IMR-90 (cell line): ENCODE data around the gene NOS1.

Source experiments
- BHLHE40 ChIP-seq: fragments of 150-350 bp; IDR thresholded peaks from 2 replicates; pipeline ENCODE4 v1.6.1; 2016; ENCODE audit warnings: mild to moderate bottlenecking, low read depth, low read length
- CHD1 ChIP-seq: IDR thresholded peaks from 2 replicates; pipeline ENCODE4 v1.6.1; 2012; ENCODE audit warnings: low read depth, low read length, improper control_type of control experiment
- CTCF ChIP-seq: conservative IDR thresholded peaks from 2 replicates; pipeline ENCODE4 v1.5.1; 2012; ENCODE audit warnings: mild to moderate bottlenecking, low read depth, low read length, improper control_type of control experiment
- MAFK ChIP-seq: IDR thresholded peaks from 2 replicates; pipeline ENCODE4 v1.6.1; 2012; ENCODE audit warnings: low read depth, low read length, improper control_type of control experiment
- MAZ ChIP-seq: IDR thresholded peaks from 2 replicates; pipeline ENCODE4 v1.6.1; 2012; ENCODE audit warnings: low read depth, mild to moderate bottlenecking, low read length, improper control_type of control experiment, moderate library complexity, borderline replicate concordance
- MXI1 ChIP-seq: IDR thresholded peaks from 2 replicates; pipeline ENCODE4 v1.6.1; 2012; ENCODE audit warnings: low read depth, mild to moderate bottlenecking, low read length, moderate library complexity, borderline replicate concordance
- POLR2A ChIP-seq: IDR thresholded peaks from 2 replicates; pipeline ENCODE4 v1.6.1; 2012; ENCODE audit warnings: mild to moderate bottlenecking, low read depth, low read length
- RAD21 ChIP-seq: IDR thresholded peaks from 2 replicates; pipeline ENCODE4 v1.6.1; 2012; ENCODE audit warnings: low read length, improper control_type of control experiment
- RCOR1 ChIP-seq: IDR thresholded peaks from 2 replicates; pipeline ENCODE4 v1.6.1; 2012; ENCODE audit warnings: mild to moderate bottlenecking, low read length, improper control_type of control experiment; ENCODE audit not compliant: insufficient replicate concordance
- RFX5 ChIP-seq: IDR thresholded peaks from 2 replicates; pipeline ENCODE4 v1.8.0; 2012; ENCODE audit warnings: low read depth, mild to moderate bottlenecking, low read length, moderate library complexity
- SMC3 ChIP-seq: fragments of 150-350 bp; IDR thresholded peaks from 2 replicates; pipeline ENCODE4 v1.6.1; 2016; ENCODE audit warnings: low read depth, mild to moderate bottlenecking, antibody characterized with exemption, low read length, moderate library complexity
- TF ChIP-seq, protein P1 (sequence below): fragments of 150-350 bp; IDR thresholded peaks from 2 replicates; pipeline ENCODE4 v1.6.1; 2017; ENCODE audit warnings: mild to moderate bottlenecking, antibody characterized with exemption, low read length, low read depth
- TF ChIP-seq, protein P2 (sequence below): fragments of 150-350 bp; IDR thresholded peaks from 2 replicates; pipeline ENCODE4 v1.6.1; 2016; ENCODE audit warnings: low read depth, mild to moderate bottlenecking, low read length, moderate library complexity, borderline replicate concordance

DNA sequence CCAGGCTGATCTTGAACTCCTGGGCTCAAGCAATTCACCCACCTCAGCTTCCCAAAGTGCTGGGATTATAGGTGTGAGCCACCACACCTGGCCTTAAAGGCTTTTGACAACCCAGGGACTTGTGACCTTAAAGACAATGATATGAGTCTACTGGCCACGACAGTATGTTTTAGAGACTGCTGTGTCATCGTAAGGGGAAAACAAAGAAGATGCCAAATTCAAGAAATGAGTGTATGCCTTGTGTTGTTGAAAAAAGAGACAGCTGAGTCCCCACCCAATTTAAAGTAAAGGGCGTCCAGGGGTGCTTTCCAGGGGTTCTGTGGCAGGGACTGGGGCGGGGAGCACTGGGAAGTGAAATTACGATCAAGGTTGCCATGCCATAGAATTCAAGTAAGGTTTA is 144.7 kb downstream of the NOS1 start:
- TF ChIP-seq CTCF (no peak), POLR2A (no peak), BHLHE40 (no peak), MAZ (no peak), CHD1 (no peak), RFX5 (no peak), RAD21 (no peak), MXI1 (no peak), SMC3 (no peak), RCOR1 (no peak), MAFK (no peak)
- TF ChIP-seq, protein P1, sequence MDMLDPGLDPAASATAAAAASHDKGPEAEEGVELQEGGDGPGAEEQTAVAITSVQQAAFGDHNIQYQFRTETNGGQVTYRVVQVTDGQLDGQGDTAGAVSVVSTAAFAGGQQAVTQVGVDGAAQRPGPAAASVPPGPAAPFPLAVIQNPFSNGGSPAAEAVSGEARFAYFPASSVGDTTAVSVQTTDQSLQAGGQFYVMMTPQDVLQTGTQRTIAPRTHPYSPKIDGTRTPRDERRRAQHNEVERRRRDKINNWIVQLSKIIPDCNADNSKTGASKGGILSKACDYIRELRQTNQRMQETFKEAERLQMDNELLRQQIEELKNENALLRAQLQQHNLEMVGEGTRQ: no peak
- TF ChIP-seq, protein P2, sequence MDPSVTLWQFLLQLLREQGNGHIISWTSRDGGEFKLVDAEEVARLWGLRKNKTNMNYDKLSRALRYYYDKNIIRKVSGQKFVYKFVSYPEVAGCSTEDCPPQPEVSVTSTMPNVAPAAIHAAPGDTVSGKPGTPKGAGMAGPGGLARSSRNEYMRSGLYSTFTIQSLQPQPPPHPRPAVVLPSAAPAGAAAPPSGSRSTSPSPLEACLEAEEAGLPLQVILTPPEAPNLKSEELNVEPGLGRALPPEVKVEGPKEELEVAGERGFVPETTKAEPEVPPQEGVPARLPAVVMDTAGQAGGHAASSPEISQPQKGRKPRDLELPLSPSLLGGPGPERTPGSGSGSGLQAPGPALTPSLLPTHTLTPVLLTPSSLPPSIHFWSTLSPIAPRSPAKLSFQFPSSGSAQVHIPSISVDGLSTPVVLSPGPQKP: no peak
